ENCODE results near the gene APC. TPM values are rescaled to one million over a fixed set of nuclear protein-coding genes. Genes with fewer than 3 reads are reported as not detected.

Gene APC
- total RNA-seq, 6 experiments from 2014 or later = 12.4 to 34.5 (median 16.9) TPM

DNA sequence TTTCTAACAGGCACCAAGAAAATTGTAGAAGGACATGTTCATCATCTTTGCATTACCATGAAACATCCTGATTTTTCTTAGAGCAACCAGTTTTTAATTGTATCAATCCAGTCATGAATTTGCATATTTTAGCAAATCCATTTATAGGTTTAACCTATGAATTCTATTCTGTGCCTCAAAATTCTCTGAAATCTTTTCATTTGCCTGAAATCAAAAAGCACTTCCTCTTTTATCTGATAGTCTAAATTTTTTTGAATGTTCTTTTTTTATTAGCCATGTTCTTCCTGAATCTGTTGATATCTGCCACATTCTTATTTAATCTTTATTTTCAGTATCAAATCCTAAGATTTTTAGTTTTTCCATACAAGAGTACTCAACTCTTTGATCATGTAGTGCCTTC is 86.5 kb downstream of the APC start:
- Histone ChIP-seq H3K4me1 (no peaks in the 10 kb centered on the region), H3K27me3 (no peaks in the 10 kb centered on the region), H3K9me3 (no peaks in the 10 kb centered on the region), H3K36me3 (peaks cover 0 to 35% (median 5%) of the 10 kb centered on the region in 4 donors), H3K4me3 (no peak overlapping the region), H3K27ac (no peak overlapping the region)
- TF ChIP-seq, protein P1, sequence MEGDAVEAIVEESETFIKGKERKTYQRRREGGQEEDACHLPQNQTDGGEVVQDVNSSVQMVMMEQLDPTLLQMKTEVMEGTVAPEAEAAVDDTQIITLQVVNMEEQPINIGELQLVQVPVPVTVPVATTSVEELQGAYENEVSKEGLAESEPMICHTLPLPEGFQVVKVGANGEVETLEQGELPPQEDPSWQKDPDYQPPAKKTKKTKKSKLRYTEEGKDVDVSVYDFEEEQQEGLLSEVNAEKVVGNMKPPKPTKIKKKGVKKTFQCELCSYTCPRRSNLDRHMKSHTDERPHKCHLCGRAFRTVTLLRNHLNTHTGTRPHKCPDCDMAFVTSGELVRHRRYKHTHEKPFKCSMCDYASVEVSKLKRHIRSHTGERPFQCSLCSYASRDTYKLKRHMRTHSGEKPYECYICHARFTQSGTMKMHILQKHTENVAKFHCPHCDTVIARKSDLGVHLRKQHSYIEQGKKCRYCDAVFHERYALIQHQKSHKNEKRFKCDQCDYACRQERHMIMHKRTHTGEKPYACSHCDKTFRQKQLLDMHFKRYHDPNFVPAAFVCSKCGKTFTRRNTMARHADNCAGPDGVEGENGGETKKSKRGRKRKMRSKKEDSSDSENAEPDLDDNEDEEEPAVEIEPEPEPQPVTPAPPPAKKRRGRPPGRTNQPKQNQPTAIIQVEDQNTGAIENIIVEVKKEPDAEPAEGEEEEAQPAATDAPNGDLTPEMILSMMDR (IDR thresholded peaks at IDR 0.05) = no peak
- TF ChIP-seq POLR2A (IDR thresholded peaks at IDR 0.05) = no peak
- intact Hi-C loops (cut with DNase I) = no loop called here
- ATAC-seq (no peak), DNase-seq (no peak)

DNA sequence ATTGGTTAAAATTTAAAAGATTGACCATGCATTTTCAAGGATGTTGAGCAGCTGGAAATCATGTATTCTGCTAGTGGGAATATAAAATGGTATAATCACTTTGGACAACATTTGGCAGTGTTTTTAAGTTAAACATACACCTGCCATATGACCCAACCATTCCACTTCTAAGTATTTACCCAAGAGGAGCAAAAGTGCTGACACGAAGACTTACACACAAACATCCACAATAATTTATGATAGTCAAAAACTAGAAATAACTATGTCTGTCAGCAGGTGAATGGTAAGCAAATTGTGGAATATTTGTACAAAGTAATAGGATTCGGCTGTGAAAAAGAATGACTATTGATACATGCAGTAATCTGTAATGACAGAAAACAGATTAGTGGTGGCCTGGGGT is 92.7 kb downstream of the APC start:
- no peak overlapping the region for H3K27ac ChIP-seq
- WGBS (ENCODE audit: insufficient coverage, low coverage, low lambda C conversion rate, missing lambda C conversion rate) = 100% methylated on average over 2 of the region's 2 CpGs
- DNase-seq = no peak
- no peaks in the 10 kb centered on the region for H3K4me1 ChIP-seq
- intact Hi-C loops (cut with DNase I) = no loop called here
- peaks cover 0 to 38% (median 6%) of the 10 kb centered on the region in 4 donors for H3K36me3 ChIP-seq
- no peaks in the 10 kb centered on the region for H3K9me3 ChIP-seq
- H3K4me3 ChIP-seq = no peak overlapping the region
- no peak for ATAC-seq
- no peak for TF ChIP-seq POLR2A (IDR thresholded peaks at IDR 0.05)
- TF ChIP-seq, protein P1 (IDR thresholded peaks at IDR 0.05) = no peak
- no peaks in the 10 kb centered on the region for H3K27me3 ChIP-seq

DNA sequence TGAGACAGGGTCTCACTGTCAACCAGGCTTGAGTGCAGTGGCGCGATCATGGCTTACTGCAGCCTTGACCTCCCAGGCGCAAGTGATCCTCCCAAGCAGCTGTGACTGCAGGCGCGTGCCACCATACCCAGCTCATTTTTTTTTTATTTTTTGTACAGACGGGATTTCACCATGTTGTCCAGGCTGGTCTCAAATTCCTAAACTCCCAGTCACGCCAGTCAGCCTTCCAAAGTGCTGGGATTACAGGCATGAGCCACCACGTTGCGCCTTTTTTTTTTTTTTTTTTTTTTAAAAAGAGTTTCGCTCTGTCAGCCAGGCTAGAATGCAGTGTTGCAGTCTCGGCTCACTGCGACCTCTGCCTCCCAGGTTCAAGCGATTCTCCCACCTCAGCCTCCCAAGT is 96.3 kb downstream of the APC start:
- no peak overlapping the region for H3K4me3 ChIP-seq
- DNase-seq = no peak
- no peak for TF ChIP-seq POLR2A (IDR thresholded peaks at IDR 0.05)
- TF ChIP-seq, protein P1 (IDR thresholded peaks at IDR 0.05) = no peak
- H3K27ac ChIP-seq = no peak overlapping the region
- no peak for ATAC-seq
- intact Hi-C loops (cut with DNase I) = no loop called here
- no peaks in the 10 kb centered on the region for H3K27me3 ChIP-seq
- H3K36me3 ChIP-seq = peaks cover 0 to 30% (median 8%) of the 10 kb centered on the region in 4 donors
- H3K9me3 ChIP-seq = no peaks in the 10 kb centered on the region
- no peaks in the 10 kb centered on the region for H3K4me1 ChIP-seq
- 96% methylated on average over 12 of the region's 13 CpGs for WGBS (ENCODE audit: insufficient coverage, low coverage, low lambda C conversion rate, missing lambda C conversion rate)

DNA sequence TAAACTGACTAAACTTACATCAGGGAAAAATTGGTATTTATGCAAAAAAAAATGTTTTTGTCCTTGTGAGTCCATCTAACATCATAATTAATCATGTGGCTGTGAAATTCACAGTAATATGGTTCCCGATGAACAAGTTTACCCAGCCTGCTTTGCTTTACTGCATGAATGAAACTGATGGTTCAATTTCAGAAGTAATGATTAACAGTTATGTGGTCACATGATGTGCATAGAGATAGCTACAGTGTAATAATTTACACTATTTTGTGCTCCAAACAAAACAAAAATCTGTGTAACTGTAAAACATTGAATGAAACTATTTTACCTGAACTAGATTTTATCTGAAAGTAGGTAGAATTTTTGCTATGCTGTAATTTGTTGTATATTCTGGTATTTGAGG is 106.8 kb downstream of the APC start:
- DNase-seq (no peak), ATAC-seq (no peak)
- 73% methylated on average over 1 of the region's 1 CpG for WGBS (ENCODE audit: insufficient coverage, low coverage, low lambda C conversion rate, missing lambda C conversion rate)

More for the DNA sequence above, 106.8 kb downstream of the APC start:
- H3K27ac ChIP-seq = no peak overlapping the region
- TF ChIP-seq POLR2A (IDR thresholded peaks at IDR 0.05) = no peak
- TF ChIP-seq, protein P1 (IDR thresholded peaks at IDR 0.05) = no peak
- no peaks in the 10 kb centered on the region for H3K4me1 ChIP-seq
- intact Hi-C loops (cut with DNase I) = no loop called here
- H3K36me3 ChIP-seq = no peaks in the 10 kb centered on the region
- no peak overlapping the region for H3K4me3 ChIP-seq
- no peaks in the 10 kb centered on the region for H3K27me3 ChIP-seq
- H3K9me3 ChIP-seq = no peaks in the 10 kb centered on the region

Measured in right lobe of liver (tissue), 6 donors.